Mucosa of gallbladder (tissue), 1 donor: ENCODE results near the gene MED12L. TPM values are rescaled to one million over a fixed set of nuclear protein-coding genes. Genes with fewer than 3 reads are reported as not detected.
A peak's percentile ranks its signal among the peaks of the same experiment; 100 is the strongest.

Source experiments
- DNase-seq: peaks from one replicate; pipeline ENCODE4 v3.0.0-alpha.2; 2020; ENCODE audit warnings: low spot score
- total RNA-seq: library from RNA; stranded (reverse); gene quantifications from one replicate; pipeline ENCODE4 v1.2.1, GENCODE V29; 2021
- donor health status: DM: no; HTN: no; CAD: no.

The MED12L gene
- total RNA-seq, 1 donor from 2014 or later, result 7.5 TPM

GRCh38 chr3:151086484-151087456, 1.3 kb downstream of the MED12L start:
- DNase-seq, result peak; percentile 79

DNA sequence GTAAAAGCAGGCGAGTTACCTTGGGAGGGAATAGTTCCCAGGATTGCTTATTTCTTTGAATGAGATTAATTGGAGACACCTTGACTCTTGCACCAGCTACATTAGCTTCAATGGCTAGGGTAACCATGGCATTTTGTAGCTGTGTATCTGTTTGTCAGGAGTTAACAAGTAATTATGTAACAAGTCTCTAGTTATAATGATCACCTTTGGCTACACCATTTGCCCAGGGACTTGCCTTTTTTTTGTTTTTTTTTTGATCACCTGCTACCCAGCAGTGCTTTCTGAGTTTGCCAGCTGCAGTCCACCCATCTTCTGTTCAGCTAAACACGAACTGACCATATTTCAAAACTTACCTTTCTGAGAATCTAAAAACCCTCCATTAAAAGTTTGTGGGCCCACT, 2.2 kb downstream of the MED12L start:
- DNase-seq, result no peak

- DNase-seq, result no peak
Measured at GRCh38 chr3:151091685-151092345, 6.4 kb downstream of the MED12L start.

DNA sequence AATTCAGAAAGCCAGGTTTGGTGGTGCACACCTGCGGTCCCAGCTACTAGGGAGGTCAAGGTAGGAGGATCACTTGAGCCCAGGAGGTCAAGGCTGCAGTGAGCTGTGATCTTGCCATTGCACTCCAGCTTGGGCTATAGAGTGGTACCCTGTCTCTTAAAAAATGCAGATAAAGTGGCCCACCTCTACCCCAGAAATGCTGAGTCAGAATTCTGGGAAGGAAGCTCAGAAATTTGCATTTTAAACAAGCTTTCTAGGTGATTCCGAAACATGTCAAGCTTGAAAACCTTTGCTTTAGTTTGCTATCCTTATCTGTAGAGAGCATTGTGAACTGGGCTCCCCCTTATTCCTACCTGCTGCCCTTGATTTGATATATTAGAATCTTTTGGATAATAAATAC, 7.7 kb downstream of the MED12L start:
- DNase-seq, result no peak

GRCh38 chr3:151093905-151094304, 8.4 kb downstream of the MED12L start:
- DNase-seq, result no peak

- no peak for DNase-seq
Measured at GRCh38 chr3:151096716-151097115, 11.3 kb downstream of the MED12L start.

GRCh38 chr3:151100076-151100475, 14.6 kb downstream of the MED12L start:
- no peak for DNase-seq

GRCh38 chr3:151101270-151101969, 16.0 kb downstream of the MED12L start:
- DNase-seq, result no peak

DNA sequence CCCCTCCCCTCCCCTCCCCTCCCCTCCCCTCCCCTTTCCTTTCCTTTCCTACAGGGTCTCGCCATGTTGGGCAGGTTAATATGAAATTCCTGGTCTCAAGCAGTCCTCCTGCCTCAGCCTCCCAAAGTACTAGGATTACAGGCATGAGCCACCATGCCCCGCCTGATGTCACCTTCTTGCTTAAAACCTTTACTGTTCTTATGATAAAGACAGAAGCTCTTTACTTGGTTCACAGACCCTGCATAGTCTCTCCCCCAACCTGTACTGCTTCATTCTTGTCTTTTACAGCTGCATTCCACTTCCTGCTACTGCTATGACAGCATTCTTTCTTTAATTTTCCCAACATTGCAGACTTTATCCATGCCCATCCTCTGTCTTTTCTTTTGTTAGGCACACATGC, 20.8 kb downstream of the MED12L start:
- no peak for DNase-seq

GRCh38 chr3:151107177-151107576, 21.7 kb downstream of the MED12L start:
- DNase-seq, result no peak

- DNase-seq, result no peak
Measured at GRCh38 chr3:151107701-151108100, 22.2 kb downstream of the MED12L start.

DNA sequence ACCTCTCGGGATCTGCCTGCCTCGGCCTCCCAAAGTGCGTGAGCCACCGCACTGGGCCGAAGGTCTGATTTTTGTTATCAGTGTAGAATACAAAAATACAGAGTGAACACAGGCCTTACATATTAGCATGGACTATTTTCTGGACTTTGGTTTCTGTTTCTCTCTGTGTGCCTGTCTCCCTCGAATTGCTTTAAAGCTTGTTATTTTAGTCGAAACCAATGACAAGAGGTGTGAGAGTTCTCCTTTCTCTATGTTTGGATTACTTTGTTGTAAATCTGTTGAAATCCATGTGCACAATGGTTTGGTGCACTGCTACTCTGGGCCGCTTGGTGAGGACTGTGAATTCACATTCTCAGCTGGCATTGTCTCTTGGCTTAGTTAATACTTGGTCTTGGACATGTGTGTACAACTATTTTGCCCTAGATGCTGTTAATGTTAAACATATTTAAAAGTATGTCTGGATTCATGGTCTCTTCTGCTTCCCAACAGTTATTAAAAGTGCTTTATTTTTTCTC, 23.9 kb downstream of the MED12L start:
- no peak for DNase-seq

GRCh38 chr3:151112731-151113130, 27.3 kb downstream of the MED12L start:
- DNase-seq, result no peak

- DNase-seq, result no peak
Measured at GRCh38 chr3:151113343-151113742, 27.9 kb downstream of the MED12L start.

DNA sequence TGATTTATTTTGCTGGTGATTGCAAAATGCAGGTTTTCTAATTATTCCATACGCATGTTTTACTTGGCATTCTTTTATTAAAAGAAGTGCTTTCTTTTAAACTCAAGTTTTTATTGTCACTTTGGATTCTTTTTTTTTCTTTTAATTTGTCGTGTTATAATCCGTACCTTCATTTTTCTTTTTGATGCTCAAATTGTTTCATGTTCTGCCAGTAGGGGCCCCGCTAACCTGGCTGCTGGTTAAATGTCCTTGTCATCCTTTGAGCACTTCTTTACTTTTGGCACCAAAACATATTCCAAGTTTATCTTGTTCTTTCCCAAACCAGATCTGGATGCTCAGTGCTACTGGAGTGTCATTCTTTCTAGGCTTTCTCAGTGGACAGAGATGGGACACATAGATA, 31.6 kb downstream of the MED12L start:
- no peak for DNase-seq

GRCh38 chr3:151119188-151119587, 33.7 kb downstream of the MED12L start:
- DNase-seq, result no peak

- DNase-seq, result no peak
Measured at GRCh38 chr3:151120409-151120808, 34.9 kb downstream of the MED12L start.

DNA sequence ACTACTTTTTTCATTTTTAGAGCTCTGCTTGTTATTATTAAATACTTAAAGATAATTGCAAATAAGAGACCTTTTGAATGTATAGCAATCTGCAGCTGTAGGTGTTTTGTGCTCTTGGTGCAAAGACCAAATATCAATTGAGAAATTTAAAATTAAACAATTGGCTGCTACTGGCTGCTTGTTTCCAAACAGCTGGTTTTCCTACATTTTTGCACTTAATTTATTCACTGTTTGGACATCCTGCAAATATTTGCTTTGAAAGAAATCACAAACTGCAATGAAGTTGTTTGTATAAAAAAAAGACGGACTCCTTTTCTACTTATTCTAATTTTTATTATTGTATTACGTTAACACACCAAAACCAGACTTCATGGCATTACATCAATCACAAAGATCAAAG, 35.6 kb downstream of the MED12L start:
- DNase-seq, result no peak

DNA sequence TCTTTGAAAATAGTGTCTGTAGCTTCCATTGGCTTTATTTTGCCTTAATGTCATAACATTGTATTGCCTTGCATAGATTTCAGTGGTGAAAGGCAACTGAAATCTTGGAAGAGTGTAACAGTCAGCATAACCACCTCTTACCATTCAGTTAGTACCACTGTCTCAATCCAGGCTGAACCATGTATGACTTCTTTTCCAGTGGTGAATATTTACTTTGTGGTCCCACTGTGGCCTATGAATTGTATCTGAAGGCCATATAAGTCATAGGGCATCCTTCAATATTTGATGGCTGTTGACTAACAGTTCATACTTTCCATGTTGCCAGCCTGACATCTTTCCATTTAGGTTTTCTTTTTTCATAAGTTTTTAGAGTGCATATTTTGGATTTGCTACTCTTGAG, 38.4 kb downstream of the MED12L start:
- no peak for DNase-seq

DNA sequence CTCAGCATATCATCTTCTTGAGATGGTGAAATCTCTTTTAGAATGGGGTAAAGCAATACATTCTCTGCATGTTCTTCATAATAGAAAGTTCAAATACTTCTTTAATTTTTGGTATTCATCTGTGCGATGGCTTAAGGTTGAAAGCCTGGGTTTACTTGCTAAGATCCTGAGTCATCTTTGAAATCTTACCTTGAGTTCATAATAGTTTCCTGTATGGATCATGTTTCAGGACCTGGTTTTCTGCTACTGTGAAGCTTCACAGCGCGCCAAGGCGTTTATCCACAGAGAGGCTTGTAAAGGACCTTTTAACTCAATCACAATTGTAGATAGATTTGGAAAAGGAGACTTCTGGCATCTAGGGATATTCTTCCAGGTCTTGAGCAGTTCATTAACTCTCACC, 39.0 kb downstream of the MED12L start:
- DNase-seq, result no peak

- DNase-seq, result no peak
Measured at GRCh38 chr3:151130428-151130827, 45.0 kb downstream of the MED12L start.

GRCh38 chr3:151133175-151133574, 47.7 kb downstream of the MED12L start:
- no peak for DNase-seq
